ENCODE measurements around the gene LMF1.

DNA sequence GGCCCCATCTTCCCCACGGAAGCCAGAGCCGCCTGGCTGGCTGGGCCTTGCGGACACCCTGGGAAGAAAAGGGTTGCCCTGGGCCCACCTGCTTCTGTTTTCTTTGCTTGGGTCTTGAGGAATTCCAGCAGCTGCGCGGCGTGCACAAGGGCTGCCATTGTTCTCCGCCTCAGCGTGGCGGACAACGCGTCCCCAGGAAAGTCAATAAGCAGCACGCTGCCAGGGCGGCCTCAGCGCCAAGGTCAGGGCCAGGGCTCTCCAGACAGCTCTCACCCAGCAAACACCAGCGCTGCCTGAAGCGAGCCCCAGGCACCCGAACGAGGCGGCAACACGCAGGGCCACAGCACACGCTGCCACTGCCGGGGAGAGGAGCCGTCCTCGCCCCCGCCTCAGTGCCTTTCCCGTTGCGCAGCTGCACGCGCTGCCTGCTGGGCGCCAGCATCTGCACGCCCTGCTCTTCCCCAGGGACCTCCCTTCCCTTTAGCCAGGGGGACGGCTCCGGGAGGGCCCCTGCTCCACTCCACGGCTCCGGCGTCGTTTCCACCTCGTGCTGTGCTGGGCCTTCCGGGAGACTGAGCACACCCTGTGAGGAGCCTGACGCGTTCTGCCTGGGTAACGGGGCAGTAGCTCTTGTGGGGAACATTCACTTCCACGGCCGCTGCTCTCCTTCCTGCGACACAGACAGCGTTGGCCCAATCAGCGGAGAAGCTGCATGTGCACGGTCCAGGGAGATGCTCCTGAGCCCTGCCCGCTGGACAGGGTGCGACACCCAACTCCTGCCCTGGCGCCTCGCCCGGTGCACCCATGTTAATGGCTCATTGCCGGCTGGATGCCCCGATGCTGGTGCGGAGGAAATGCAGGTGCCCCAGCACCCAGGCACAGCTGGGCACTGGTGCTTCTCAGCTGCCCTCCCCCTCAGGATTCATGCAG lies 57.8 kb downstream of the LMF1 start:
- TF ChIP-seq CTCF (conservative IDR thresholded peaks at IDR 0.05; ENCODE audit: low read length) (no peak), EZH2phosphoT487 (IDR thresholded peaks at IDR 0.05; ENCODE audit: borderline replicate concordance, low read depth, low read length) (no peak)

Data from OCI-LY7 (cell line).